ENCODE measurements around the gene FADS1. TPM values are rescaled to one million over a fixed set of nuclear protein-coding genes. Genes with fewer than 3 reads are reported as not detected.

Gene FADS1
- total and polyA plus RNA-seq, 2 of the 8 experiments (the other 6 are each of a cell fraction or from before 2014, with no cell fraction given) = 115 to 141 TPM

DNA sequence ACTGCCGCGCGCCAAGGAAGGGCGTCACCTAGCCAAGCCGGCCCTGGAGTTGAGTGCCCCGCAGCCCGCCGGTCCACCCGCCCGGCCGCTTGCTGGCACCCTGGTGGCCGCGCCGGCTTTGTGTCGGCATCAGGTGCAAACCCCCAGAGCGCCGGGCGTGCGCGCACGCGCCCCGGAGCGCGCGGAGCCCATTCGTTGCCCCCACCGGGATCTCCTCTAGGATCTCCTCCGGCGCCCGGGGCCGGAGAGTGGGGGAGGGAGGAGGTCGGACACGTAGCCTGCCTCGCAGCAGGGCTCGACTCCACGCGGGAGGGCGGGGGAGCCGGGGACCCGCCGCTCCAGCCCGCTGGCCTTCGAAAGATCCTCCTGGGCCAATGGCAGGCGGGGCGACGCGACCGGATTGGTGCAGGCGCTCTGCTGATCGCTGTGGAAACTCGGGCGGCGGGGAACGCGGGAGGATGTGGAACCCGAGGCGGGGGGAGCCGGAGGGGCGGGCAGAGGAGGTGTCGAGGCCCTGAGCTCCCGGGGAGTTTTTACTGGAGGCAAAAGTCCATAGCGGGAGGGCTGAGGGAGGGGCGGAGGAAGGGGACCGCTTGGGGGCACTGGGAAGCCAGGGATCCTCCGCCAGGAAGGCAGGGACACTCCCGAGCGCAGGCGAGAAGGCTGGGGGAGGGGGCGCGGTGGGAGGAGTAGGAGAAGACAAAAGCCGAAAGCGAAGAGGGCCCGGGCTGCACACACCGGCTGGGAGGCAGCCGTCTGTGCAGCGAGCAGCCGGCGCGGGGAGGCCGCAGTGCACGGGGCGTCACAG is 11.0 kb upstream of the FADS1 start, which contains the start of gene FADS2:
Gene FADS2 (plus strand): TSS at position 730 of the 808 bp plus-strand sequence. CDS start 91 bp downstream, outside the sequence.
- Histone ChIP-seq H3K18ac (ENCODE audit: extremely low read depth, low read length) (peak within 1 kb of the TSS; percentile 100), H3K23me2 (ENCODE audit: low read depth, low read length) (peaks cover 14% of the 10 kb centered on the region), H4K8ac (ENCODE audit: extremely low read depth, insufficient read depth, low read length) (peak within 1 kb of the TSS; percentile 91), H2BK120ac (replicated peaks; ENCODE audit: low read depth, low read length) (peak within 1 kb of the TSS; percentile 70), H3K4ac (replicated peaks; ENCODE audit: insufficient read length, low read depth, low read length) (peak within 1 kb of the TSS; percentile 86), H3K36me3 (ENCODE audit: control insufficient read depth in 2 of 4, insufficient read depth in 4 of 4, low read length in 3 of 4) (peaks cover 3 to 4% (median 4%) of the 10 kb centered on the region in 4 experiments; a peak in 2 of 8 replicates), H2BK20ac (ENCODE audit: low read length) (no peak within 1 kb of the TSS), H3K56ac (replicated peaks; ENCODE audit: insufficient read length, low read depth, low read length) (peak within 1 kb of the TSS; percentile 98), H3K27me3 (replicated peaks in 1 of 4; ENCODE audit: control insufficient read depth in 3 of 4, extremely low read depth in 1 of 4, insufficient read depth in 3 of 4, low read length in 3 of 4) (no peaks in the 10 kb centered on the region), H3K4me2 (ENCODE audit: insufficient read depth in 1 of 2, low read depth in 2 of 2, low read length in 2 of 2) (peak within 1 kb of the TSS; percentile 96 to 98), H3K79me1 (ENCODE audit: low read depth, low read length) (peaks cover 14% of the 10 kb centered on the region), H2BK5ac (ENCODE audit: low read depth, low read length) (peak within 1 kb of the TSS; percentile 71), H2AK5ac (ENCODE audit: low read depth, low read length) (0 out of 2 replicates have a peak within 1 kb of the TSS, but pooled peaks have one; percentile 42), H4K20me1 (replicated peaks in 1 of 2; ENCODE audit: control insufficient read depth in 1 of 2, insufficient read depth in 2 of 2, low read length in 2 of 2) (peaks cover 7 to 24% of the 10 kb centered on the region in 2 experiments), H2BK12ac (ENCODE audit: low read depth, low read length) (peak within 1 kb of the TSS; percentile 56), H3K23ac (ENCODE audit: insufficient read length) (no peak within 1 kb of the TSS), H3K79me2 (ENCODE audit: control insufficient read depth in 1 of 2, insufficient read depth in 2 of 2, low read length in 2 of 2) (peaks cover 29 to 46% of the 10 kb centered on the region in 2 experiments), H3K9me3 (ENCODE audit: insufficient read depth in 2 of 2, low read depth in 1 of 2, low read length in 1 of 2) (no peaks in the 10 kb centered on the region), H4K5ac (ENCODE audit: insufficient read length, low read depth, low read length) (peak within 1 kb of the TSS; percentile 86), H2AFZ (ENCODE audit: low read length) (no peak within 1 kb of the TSS), H3K27ac (ENCODE audit: low read depth, low read length) (peak within 1 kb of the TSS; percentile 74), H3K4me3 (ENCODE audit: extremely low read depth in 1 of 4, insufficient read depth in 2 of 4, low read depth in 3 of 4, low read length in 4 of 4) (peak within 1 kb of the TSS; percentile 77 to 96 (median 86)), H3K14ac (ENCODE audit: insufficient read length) (no peak within 1 kb of the TSS), H4K91ac (replicated peaks; ENCODE audit: insufficient read length, low read length) (peak within 1 kb of the TSS; percentile 99), H3K9ac (replicated peaks in 1 of 4; ENCODE audit: extremely low read depth in 1 of 4, low read depth in 3 of 4, low read length in 3 of 4) (peak within 1 kb of the TSS; percentile 82 to 88 (median 84)), H2BK15ac (ENCODE audit: low read length) (peak within 1 kb of the TSS; percentile 90; the same call in 1 of the 2 replicates), H3K4me1 (replicated peaks in 1 of 4; ENCODE audit: control insufficient read depth in 3 of 4, insufficient read depth in 4 of 4, low read length in 3 of 4) (peaks cover 9 to 28% (median 18%) of the 10 kb centered on the region in 4 experiments)
- POLR2A ChIA-PET (ENCODE audit: partially characterized antibody) = interaction anchor here (0.8 to 9.9 kb wide), 18 partner anchors 11 to 140 kb away, joined by 3 to 210 read pairs (median 6); partner anchors contain the start of genes FADS1, FEN1, FTH1 and TMEM258
- CTCF ChIA-PET (ENCODE audit: partially characterized antibody) = interaction anchor here (0.9 to 3.2 kb wide), 8 partner anchors 10 to 38 kb away, joined by 3 to 16 read pairs (median 4); partner anchors contain the start of gene FADS1
- 2% methylated on average over 42 of the region's 83 CpGs; no CpG with 5 or more reads in 1 of the 2 experiments for WGBS, 2 experiments (ENCODE audit: extremely low coverage in 1 of 2, insufficient coverage in 1 of 2, insufficient read length in 1 of 2, insufficient replicate concordance in 2 of 2, low coverage in 1 of 2, low lambda C conversion rate in 2 of 2, missing lambda C conversion rate in 1 of 2)
- DNase-seq (ENCODE audit: low read depth in 1 of 2, low spot score in 2 of 2) (peak; percentile 63 to 91), FAIRE-seq (no peak)
- TF ChIP-seq SIRT6 (IDR thresholded peaks at IDR 0.05; ENCODE audit: low read length) (no peak), SUZ12 (IDR thresholded peaks at IDR 0.05; ENCODE audit: low read length) (no peak), EZH2 (IDR thresholded peaks at IDR 0.05; ENCODE audit: low read depth, low read length, severe bottlenecking) (no peak), EP300 (IDR thresholded peaks at IDR 0.05; ENCODE audit: borderline replicate concordance in 1 of 2, low read depth in 2 of 2, low read length in 2 of 2) (peak in 1 of 2 experiments; percentile 66; a peak in 1 of 3 replicates), PHF8 (conservative IDR thresholded peaks at IDR 0.05; ENCODE audit: low read depth, low read length) (peak; percentile 71), TBP (IDR thresholded peaks at IDR 0.05; ENCODE audit: low read depth, low read length) (peak; percentile 60; the same call in 1 of the 2 replicates), SRF (IDR thresholded peaks at IDR 0.05; ENCODE audit: low read depth, low read length) (no peak), BACH1 (IDR thresholded peaks at IDR 0.05; ENCODE audit: low read length) (peak; percentile 65; the same call in 1 of the 2 replicates), CTBP2 (IDR thresholded peaks at IDR 0.05; ENCODE audit: borderline replicate concordance, insufficient read depth, insufficient read length, low read length) (peak; percentile 20), CHD1 (IDR thresholded peaks at IDR 0.05; ENCODE audit: low read depth, low read length) (no peak)
